GM23338 (cell line): ENCODE measurements around the gene CPEB3. TPM values are rescaled to one million over a fixed set of nuclear protein-coding genes. Genes with fewer than 3 reads are reported as not detected.

Source experiments
- ATAC-seq: fragments of 200-7000 bp; cut with Tn5 transposase; 3 replicates; pipeline ENCODE4 v1.9.1; 2020
- DNase-seq: peaks from one replicate; pipeline ENCODE4 v3.0.0-alpha.2; 2015; ENCODE audit warnings: low spot score
- H2AFZ ChIP-seq: fragments of 200-600 bp; sonication (generic); 2 replicates; pipeline ENCODE4 v1.8.0; 2016; ENCODE audit warnings: antibody characterized with exemption, mild to moderate bottlenecking, moderate library complexity
- H3F3A ChIP-seq: fragments of 200-600 bp; sonication (generic); replicated peaks from 2 replicates; pipeline ENCODE4 v1.8.0; 2017; ENCODE audit warnings: antibody characterized with exemption, mixed run types, low read depth
- H3K27ac ChIP-seq: fragments of 200-600 bp; sonication (generic); 2 replicates; pipeline ENCODE4 v1.6.1; 2016; ENCODE audit warnings: low read depth
- H3K27me3 ChIP-seq: fragments of 200-600 bp; sonication (generic); 2 replicates; pipeline ENCODE4 v1.8.0; 2016; ENCODE audit warnings: mild to moderate bottlenecking, mixed run types, moderate library complexity; ENCODE audit not compliant: insufficient read depth
- H3K36me3 ChIP-seq: fragments of 200-600 bp; sonication (generic); 2 replicates; pipeline ENCODE4 v1.8.0; 2016; ENCODE audit warnings: mild to moderate bottlenecking; ENCODE audit not compliant: insufficient read depth
- H3K4me1 ChIP-seq: fragments of 200-600 bp; sonication (generic); 2 replicates; pipeline ENCODE4 v1.8.0; 2016; ENCODE audit warnings: mild to moderate bottlenecking, moderate library complexity; ENCODE audit not compliant: insufficient read depth
- H3K4me2 ChIP-seq: fragments of 200-600 bp; sonication (generic); 2 replicates; pipeline ENCODE4 v1.7.1; 2017; ENCODE audit warnings: mixed run types
- H3K4me3 ChIP-seq: fragments of 200-600 bp; sonication (generic); 2 replicates; pipeline ENCODE4 v1.6.1; 2016; ENCODE audit warnings: mixed run types
- H3K79me2 ChIP-seq: fragments of 200-600 bp; sonication (generic); replicated peaks from 2 replicates; pipeline ENCODE4 v1.8.0; 2017; ENCODE audit warnings: mild to moderate bottlenecking; ENCODE audit not compliant: insufficient read depth
- H3K9me2 ChIP-seq: fragments of 200-600 bp; sonication (generic); 2 replicates; pipeline ENCODE4 v1.8.0; 2017; ENCODE audit not compliant: insufficient read depth
- H4K20me1 ChIP-seq: fragments of 200-600 bp; sonication (generic); replicated peaks from 2 replicates; pipeline ENCODE4 v1.8.0; 2017; ENCODE audit warnings: mild to moderate bottlenecking; ENCODE audit not compliant: insufficient read depth
- H3K27ac Mint-ChIP-seq: 2 replicates; pipeline ENCODE4 v1.8.0; 2020; ENCODE audit warnings: inconsistent platforms, mild to moderate bottlenecking, moderate library complexity, mixed read lengths
- H3K27me3 Mint-ChIP-seq: 3 replicates; pipeline ENCODE4 v1.8.0; 2022; ENCODE audit warnings: low read depth, mild to moderate bottlenecking, moderate library complexity, mixed read lengths, inconsistent platforms; ENCODE audit not compliant: insufficient read depth, poor library complexity
- H3K36me3 Mint-ChIP-seq: 3 replicates; pipeline ENCODE4 v1.8.0; 2021; ENCODE audit warnings: low read depth, mild to moderate bottlenecking, inconsistent platforms, moderate library complexity, mixed read lengths
- H3K4me1 Mint-ChIP-seq: 3 replicates; pipeline ENCODE4 v1.8.0; 2020; ENCODE audit warnings: mild to moderate bottlenecking, inconsistent platforms, mixed read lengths
- H3K4me3 Mint-ChIP-seq: 3 replicates; pipeline ENCODE4 v1.8.0; 2021; ENCODE audit warnings: moderate library complexity, mild to moderate bottlenecking, inconsistent platforms, mixed read lengths
- H3K9me3 Mint-ChIP-seq: 3 replicates; pipeline ENCODE4 v1.8.0; 2020; ENCODE audit warnings: moderate library complexity, mild to moderate bottlenecking, inconsistent platforms, mixed read lengths
- CREB1 ChIP-seq: fragments of 250-450 bp; sonication (Bioruptor Pico); IDR thresholded peaks from 2 replicates; pipeline ENCODE4 v1.5.0; 2020; ENCODE audit warnings: low read depth, mild to moderate bottlenecking, moderate library complexity
- EZH2 ChIP-seq: fragments of 200-600 bp; sonication (generic); IDR thresholded peaks from one replicate; pipeline ENCODE4 v1.8.0; 2017; ENCODE audit warnings: antibody characterized with exemption, mild to moderate bottlenecking, low read depth; ENCODE audit not compliant: unreplicated experiment
- EZH2phosphoT487 ChIP-seq: fragments of 200-600 bp; sonication (generic); IDR thresholded peaks from one replicate; pipeline ENCODE4 v1.8.1; 2018; ENCODE audit warnings: antibody characterized with exemption; ENCODE audit not compliant: unreplicated experiment
- NANOG ChIP-seq: IDR thresholded peaks from 2 replicates; pipeline ENCODE4 v1.6.1; 2016; ENCODE audit warnings: antibody characterized with exemption, borderline replicate concordance
- POLR2AphosphoS5 ChIP-seq: IDR thresholded peaks from 2 replicates; pipeline ENCODE4 v1.6.1; 2016; ENCODE audit warnings: antibody characterized with exemption, low read depth
- STAT1 ChIP-seq: IDR thresholded peaks from one replicate; pipeline ENCODE4 v1.6.1; 2016; ENCODE audit warnings: antibody characterized with exemption; ENCODE audit not compliant: unreplicated experiment
- ZNF331 ChIP-seq: fragments of 250-450 bp; sonication (Bioruptor Pico); IDR thresholded peaks from 2 replicates; pipeline ENCODE4 v1.5.0; 2020; ENCODE audit warnings: low read depth, mild to moderate bottlenecking, moderate library complexity
- polyA plus RNA-seq: library from polyadenylated mRNA; unstranded; fragments of >200 nt; fragmentation: Nextera tagmentation; extraction: Ambion mirVana; gene quantifications from 2 replicates; pipeline ENCODE4 v1.2.1, GENCODE V29; 2016
- total RNA-seq: library from RNA; depleted of rRNA; stranded (reverse); fragments of >200 nt; shearing (Covaris generic); gene quantifications from 2 replicates; pipeline ENCODE4 v1.2.3, GENCODE V29; 2014
- TF ChIP-seq, protein P1 (sequence below): IDR thresholded peaks from 2 replicates; pipeline ENCODE4 v1.6.1; 2016; ENCODE audit warnings: antibody characterized with exemption
- TF ChIP-seq, protein P2 (sequence below), 2 experiments: fragments of 200-600 bp in 1 of 2; sonication (generic) in 1 of 2; conservative IDR thresholded peaks; 2 replicates each; pipeline versions ENCODE4 v1.5.1 to v1.6.1; 2016 to 2017; ENCODE audit warnings: antibody characterized with exemption in 2 of 2, low read depth in 2 of 2, mild to moderate bottlenecking in 2 of 2, moderate library complexity in 1 of 2

CPEB3 gene
- total and polyA plus RNA-seq, 2 experiments from 2014 or later: 0.74 to 1.9 TPM

DNA sequence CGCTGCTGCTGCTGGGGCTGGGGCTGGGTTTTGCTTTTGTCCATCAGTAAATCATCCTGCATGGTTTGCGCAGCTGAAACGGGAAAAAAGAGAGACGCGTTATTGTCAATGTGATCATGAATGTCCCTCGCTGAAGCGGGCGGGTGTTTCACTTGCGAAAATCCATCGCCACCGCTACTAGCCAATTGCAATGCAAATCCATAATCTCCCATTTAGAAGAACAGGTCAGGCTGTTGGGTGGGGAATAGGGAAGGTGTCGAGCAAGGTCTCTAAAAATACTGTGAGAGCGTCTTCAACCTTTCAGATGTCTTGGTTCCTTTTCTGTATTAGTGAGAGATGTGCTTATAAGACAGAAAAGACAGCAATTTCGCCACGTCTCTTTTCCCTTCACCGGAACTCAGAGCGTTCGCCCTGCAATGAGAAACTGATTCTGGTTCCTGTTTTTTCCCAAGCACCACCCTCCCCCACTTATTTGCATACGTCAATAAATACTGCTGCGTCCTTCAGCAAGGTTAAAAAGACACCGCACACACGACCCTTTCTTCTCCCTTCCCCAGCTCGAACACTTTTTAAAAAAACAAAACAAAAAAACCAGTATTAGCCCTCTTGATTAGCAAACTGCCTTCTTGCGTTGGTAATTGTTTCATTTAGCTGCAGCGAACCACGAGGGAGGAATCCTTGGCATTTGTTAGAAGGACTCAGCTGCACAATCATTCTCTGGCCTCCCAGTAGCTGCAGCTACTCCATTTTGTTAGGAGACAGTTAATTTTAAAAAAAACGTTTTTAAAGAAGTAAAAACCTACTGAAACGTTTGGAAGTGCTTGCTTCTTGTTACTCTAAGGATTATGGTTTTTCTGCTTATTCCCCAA lies 50.4 kb downstream of the CPEB3 start:
- H3K9me2 ChIP-seq: no peaks in the 10 kb centered on the region
- H3K79me2 ChIP-seq: no peaks in the 10 kb centered on the region
- H3K27ac Mint-ChIP-seq: no peak overlapping the region; the same call in 1 of the 2 replicates
- H3F3A ChIP-seq: peaks cover 6% of the 10 kb centered on the region
- H3K4me1 Mint-ChIP-seq: peaks cover 26% of the 10 kb centered on the region
- no peaks in the 10 kb centered on the region for H3K36me3 ChIP-seq
- peak overlapping the region; percentile 81 for H3K4me2 ChIP-seq
- H3K27me3 Mint-ChIP-seq: peaks cover 35% of the 10 kb centered on the region
- peak overlapping the region; percentile 52 for H3K4me3 ChIP-seq
- peak overlapping the region; percentile 65 for H2AFZ ChIP-seq
- H3K27me3 ChIP-seq: peaks cover 63% of the 10 kb centered on the region
- H3K9me3 Mint-ChIP-seq: no peaks in the 10 kb centered on the region
- H3K36me3 Mint-ChIP-seq: no peaks in the 10 kb centered on the region; the same call in 2 of the 3 replicates
- peaks cover 6% of the 10 kb centered on the region; the same call in 1 of the 2 replicates for H4K20me1 ChIP-seq
- H3K4me3 Mint-ChIP-seq: peak overlapping the region; percentile 82
- peak; percentile 81 for DNase-seq
- ATAC-seq: peak; percentile 40
- H3K4me1 ChIP-seq: peaks cover 23% of the 10 kb centered on the region
- 0 out of 2 replicates have a peak overlapping the region, but pooled peaks have one; percentile 6 for H3K27ac ChIP-seq
- TF ChIP-seq EZH2 (peak; percentile 33), CREB1 (CRISPR knock-in tag) (no peak)

DNA sequence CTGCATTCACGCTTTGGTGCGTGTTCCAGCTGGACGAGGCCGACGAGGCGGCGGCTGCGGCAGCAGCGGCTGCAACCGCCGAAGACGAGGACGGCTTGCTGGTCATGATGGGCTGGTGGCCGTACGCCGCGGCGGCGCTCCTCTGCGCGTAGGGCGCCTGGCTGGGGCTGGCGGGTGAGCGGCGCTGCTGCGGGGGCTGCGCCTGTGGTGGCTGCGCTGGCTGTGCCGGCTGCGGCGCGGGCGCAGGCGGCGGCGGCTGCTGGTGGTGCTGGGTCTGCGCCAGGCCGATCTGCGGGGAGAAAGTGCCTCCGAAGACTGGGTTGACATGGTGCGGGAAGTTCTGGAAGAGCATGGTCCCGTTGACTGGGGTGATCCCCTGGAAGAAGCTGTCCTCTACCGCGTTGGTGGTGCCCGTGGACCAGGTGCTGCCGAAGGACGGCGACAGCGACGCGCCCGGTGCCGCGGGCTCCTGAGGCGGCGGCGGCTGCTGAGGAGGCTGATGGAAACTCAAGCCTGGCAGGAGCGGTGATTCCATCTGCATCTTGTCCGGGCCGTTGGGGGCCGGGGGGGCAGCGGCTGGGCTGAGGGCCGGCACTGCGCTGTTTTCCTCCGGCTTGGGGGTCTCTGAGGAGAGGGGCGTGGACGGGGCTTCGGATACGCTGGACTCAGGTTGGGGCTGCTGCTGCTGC lies 51.1 kb downstream of the CPEB3 start:
- Mint-ChIP-seq H3K4me3 (peak overlapping the region; percentile 82), H3K4me1 (peaks cover 26% of the 10 kb centered on the region), H3K27ac (no peak overlapping the region), H3K9me3 (no peaks in the 10 kb centered on the region), H3K36me3 (no peaks in the 10 kb centered on the region; the same call in 2 of the 3 replicates), H3K27me3 (peaks cover 35% of the 10 kb centered on the region)
- Histone ChIP-seq H4K20me1 (peaks cover 6% of the 10 kb centered on the region; the same call in 1 of the 2 replicates), H3K4me1 (peaks cover 23% of the 10 kb centered on the region), H3F3A (peaks cover 6% of the 10 kb centered on the region), H3K79me2 (no peaks in the 10 kb centered on the region), H3K27ac (no peak overlapping the region), H2AFZ (peak overlapping the region; percentile 65), H3K4me3 (peak overlapping the region; percentile 52), H3K36me3 (no peaks in the 10 kb centered on the region), H3K27me3 (peaks cover 63% of the 10 kb centered on the region), H3K9me2 (no peaks in the 10 kb centered on the region), H3K4me2 (peak overlapping the region; percentile 81)
- DNase-seq (peak; percentile 61), ATAC-seq (peak; percentile 80)
- TF ChIP-seq EZH2phosphoT487: peak; percentile 26
- no peak for TF ChIP-seq POLR2AphosphoS5
- TF ChIP-seq, protein P1, sequence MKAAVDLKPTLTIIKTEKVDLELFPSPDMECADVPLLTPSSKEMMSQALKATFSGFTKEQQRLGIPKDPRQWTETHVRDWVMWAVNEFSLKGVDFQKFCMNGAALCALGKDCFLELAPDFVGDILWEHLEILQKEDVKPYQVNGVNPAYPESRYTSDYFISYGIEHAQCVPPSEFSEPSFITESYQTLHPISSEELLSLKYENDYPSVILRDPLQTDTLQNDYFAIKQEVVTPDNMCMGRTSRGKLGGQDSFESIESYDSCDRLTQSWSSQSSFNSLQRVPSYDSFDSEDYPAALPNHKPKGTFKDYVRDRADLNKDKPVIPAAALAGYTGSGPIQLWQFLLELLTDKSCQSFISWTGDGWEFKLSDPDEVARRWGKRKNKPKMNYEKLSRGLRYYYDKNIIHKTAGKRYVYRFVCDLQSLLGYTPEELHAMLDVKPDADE: no peak
- TF ChIP-seq EZH2: peak; percentile 30
- no peak for TF ChIP-seq CREB1 (CRISPR knock-in tag)

DNA sequence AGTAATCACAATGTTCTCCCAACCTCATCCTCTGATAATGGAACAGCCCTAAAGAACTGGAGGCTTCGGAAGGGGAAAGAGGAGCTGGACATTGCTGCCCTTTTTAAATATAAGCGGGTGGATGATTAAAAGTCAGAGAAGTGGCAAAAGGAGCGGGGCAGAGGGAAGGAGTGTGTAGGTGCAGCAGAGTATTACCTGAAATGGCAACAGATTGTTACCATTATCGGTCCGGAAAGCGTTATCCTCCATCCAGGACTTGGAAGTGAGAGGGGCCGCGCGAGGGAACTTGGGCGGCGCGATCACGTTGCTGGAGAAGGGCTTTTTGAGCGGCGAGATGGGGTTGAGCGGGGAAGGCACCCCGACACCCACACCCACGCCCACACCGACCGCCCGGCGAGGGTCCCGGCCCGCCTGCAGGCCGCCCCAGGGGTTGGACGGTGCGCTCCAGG lies 51.7 kb downstream of the CPEB3 start:
- peak; percentile 52 for DNase-seq
- peak; percentile 15 for ATAC-seq

More for the DNA sequence above, 51.7 kb downstream of the CPEB3 start:
- Histone ChIP-seq H2AFZ (peak overlapping the region; percentile 48; the same call in 1 of the 2 replicates), H3F3A (peaks cover 6% of the 10 kb centered on the region), H3K4me2 (peak overlapping the region; percentile 81), H3K27me3 (peaks cover 63% of the 10 kb centered on the region), H3K36me3 (no peaks in the 10 kb centered on the region), H3K9me2 (no peaks in the 10 kb centered on the region), H3K79me2 (no peaks in the 10 kb centered on the region), H3K4me1 (peaks cover 23% of the 10 kb centered on the region), H3K4me3 (peak overlapping the region; percentile 52), H4K20me1 (peaks cover 6% of the 10 kb centered on the region; the same call in 1 of the 2 replicates), H3K27ac (no peak overlapping the region)
- Mint-ChIP-seq H3K27ac (no peak overlapping the region), H3K4me1 (peaks cover 26% of the 10 kb centered on the region), H3K36me3 (no peaks in the 10 kb centered on the region; the same call in 2 of the 3 replicates), H3K27me3 (peaks cover 35% of the 10 kb centered on the region), H3K9me3 (no peaks in the 10 kb centered on the region), H3K4me3 (peak overlapping the region; percentile 82)
- no peak for TF ChIP-seq ZNF331 (CRISPR knock-in tag)
- TF ChIP-seq, protein P2, sequence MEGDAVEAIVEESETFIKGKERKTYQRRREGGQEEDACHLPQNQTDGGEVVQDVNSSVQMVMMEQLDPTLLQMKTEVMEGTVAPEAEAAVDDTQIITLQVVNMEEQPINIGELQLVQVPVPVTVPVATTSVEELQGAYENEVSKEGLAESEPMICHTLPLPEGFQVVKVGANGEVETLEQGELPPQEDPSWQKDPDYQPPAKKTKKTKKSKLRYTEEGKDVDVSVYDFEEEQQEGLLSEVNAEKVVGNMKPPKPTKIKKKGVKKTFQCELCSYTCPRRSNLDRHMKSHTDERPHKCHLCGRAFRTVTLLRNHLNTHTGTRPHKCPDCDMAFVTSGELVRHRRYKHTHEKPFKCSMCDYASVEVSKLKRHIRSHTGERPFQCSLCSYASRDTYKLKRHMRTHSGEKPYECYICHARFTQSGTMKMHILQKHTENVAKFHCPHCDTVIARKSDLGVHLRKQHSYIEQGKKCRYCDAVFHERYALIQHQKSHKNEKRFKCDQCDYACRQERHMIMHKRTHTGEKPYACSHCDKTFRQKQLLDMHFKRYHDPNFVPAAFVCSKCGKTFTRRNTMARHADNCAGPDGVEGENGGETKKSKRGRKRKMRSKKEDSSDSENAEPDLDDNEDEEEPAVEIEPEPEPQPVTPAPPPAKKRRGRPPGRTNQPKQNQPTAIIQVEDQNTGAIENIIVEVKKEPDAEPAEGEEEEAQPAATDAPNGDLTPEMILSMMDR (conservative IDR thresholded peaks at IDR 0.05; ENCODE audit: low read depth in 2 of 2): no peak
- TF ChIP-seq STAT1: no peak
- peak; percentile 34 for TF ChIP-seq EZH2
- TF ChIP-seq, protein P1: no peak
- TF ChIP-seq NANOG: no peak
